Mucosa of descending colon (tissue), 3 donors: ENCODE data around the gene NOC4L. TPM values are rescaled to one million over a fixed set of nuclear protein-coding genes. Genes with fewer than 3 reads are reported as not detected.

Experiments used
- ATAC-seq: fragments of 200-7000 bp; cut with Tn5 transposase; one replicate; pipeline ENCODE4 v1.9.1; 2020; ENCODE audit warnings: mild to moderate bottlenecking, moderate library complexity
- DNase-seq, 3 donors: peaks; one replicate each; pipeline ENCODE4 v3.0.0-alpha.2; 2020
- H3K36me3 ChIP-seq: fragments of 200-600 bp; one replicate; pipeline ENCODE4 v1.8.0; 2021; ENCODE audit warnings: low read depth, mild to moderate bottlenecking
- H3K4me1 ChIP-seq: fragments of 200-600 bp; one replicate; pipeline ENCODE4 v1.8.0; 2021; ENCODE audit warnings: low read depth, mild to moderate bottlenecking
- H3K4me3 ChIP-seq: fragments of 200-600 bp; one replicate; pipeline ENCODE4 v1.8.0; 2021; ENCODE audit warnings: mild to moderate bottlenecking
- H3K9me3 ChIP-seq: fragments of 200-600 bp; one replicate; pipeline ENCODE4 v1.8.0; 2021; ENCODE audit warnings: mild to moderate bottlenecking
- intact Hi-C, 2 donors: fragments of 100-400 bp; cut with DNase I in 1 of 2; cut with micrococcal nuclease in 1 of 2; formaldehyde crosslinking; loops; one replicate each; pipeline versions ENCODE4 v1.11.0 to v1.11.1; 2022; cut with DNase I, micrococcal nuclease
- total RNA-seq, 3 donors: library from RNA; stranded (reverse); fragmentation: NEBNext Ultra II Directional in 2 of 3; extraction: Animal tissue kit (Norgen Biotek cat#: 25700) in 2 of 3; gene quantifications; one replicate each; pipeline versions ENCODE4 v1.2.1 to v1.2.4, GENCODE V29; 2021 to 2023
- TF ChIP-seq, protein P1 (sequence below): fragments of 200-600 bp; IDR thresholded peaks from one replicate; pipeline ENCODE4 v1.8.0; 2022; ENCODE audit warnings: antibody characterized with exemption, mild to moderate bottlenecking
- donor health status: DM: no; HTN: no; CAD: no; lungs with moderate emphysema.
- donor health status: DM: no; HTN: no; CAD: no.
- donor health status: DM: no; HTN: yes; CAD: no.

The NOC4L gene
- total RNA-seq, 3 donors from 2014 or later, result 12.9 to 17.5 (median 13.3) TPM

DNA sequence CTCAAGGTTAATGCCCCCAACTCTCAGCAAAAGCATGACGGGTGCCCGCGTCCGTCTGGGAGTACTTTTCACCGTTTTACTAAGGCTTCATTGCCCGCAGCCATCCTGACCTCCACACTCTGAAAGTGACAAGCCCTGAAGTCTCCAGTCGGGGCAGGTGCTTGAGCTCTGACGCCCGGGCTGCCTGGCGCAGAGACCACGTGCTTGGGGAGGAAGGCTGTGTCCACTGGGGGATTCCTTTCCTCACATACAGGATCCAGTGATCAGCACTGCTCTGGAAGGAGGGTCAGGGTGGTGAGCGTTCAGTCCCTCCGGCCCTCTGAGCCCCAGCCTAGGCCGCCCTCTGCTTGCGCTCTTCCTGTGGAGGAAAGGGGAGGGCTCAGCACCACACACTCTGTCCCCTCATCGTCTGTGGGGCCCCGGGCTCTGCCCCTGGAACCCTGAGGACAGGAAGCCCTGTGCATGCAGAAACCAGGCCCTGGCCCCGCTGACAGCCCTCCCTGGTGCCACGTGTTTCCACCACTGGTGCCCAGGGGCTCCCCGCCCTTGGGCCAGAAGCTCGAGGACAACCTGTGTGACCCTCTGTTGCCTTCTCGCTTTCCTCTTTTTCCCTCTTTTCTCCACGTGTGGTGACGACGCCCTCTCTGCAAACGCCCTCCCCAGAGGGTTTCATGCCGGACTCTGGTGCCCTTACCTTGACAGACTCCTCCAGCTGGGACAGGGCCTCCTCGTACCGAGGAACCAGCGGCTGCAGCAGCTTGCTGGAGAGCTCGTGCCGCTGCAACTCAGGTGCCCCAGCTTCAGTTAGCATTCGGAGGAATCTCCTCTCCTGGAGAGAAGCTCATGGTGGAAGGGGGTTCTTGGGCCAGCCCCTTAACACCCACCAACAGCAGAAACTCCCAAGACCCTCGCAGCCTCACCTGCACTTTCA, 5.1 kb upstream of the NOC4L start:
- no peak for ATAC-seq
- DNase-seq, result peak in 1 of 3 donors; percentile 39

DNA sequence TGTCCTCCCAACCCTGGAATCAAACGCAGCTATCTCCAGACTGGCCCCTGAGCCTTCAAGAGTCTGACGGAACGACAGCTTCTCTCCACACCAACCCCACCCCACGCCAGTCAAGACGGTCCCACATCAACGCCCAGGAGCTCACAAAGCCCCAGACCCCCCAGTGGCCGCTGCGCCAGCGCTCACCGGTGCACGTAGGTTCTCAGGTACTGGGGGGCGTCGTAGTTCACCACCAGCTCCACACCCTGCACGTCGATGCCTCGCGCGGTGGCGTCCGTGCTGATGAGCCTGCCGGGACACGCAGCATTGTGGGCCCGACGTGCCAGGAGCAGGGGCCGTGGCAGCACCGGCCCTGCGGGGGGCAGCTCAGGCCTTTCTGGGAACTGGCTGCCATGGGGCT, 4.3 kb upstream of the NOC4L start:
- H3K9me3 ChIP-seq, result no peaks in the 10 kb centered on the region
- peaks cover 15% of the 10 kb centered on the region for H3K4me1 ChIP-seq
- intact Hi-C loops, result no loop called here
- H3K36me3 ChIP-seq, result no peaks in the 10 kb centered on the region
- ATAC-seq (no peak), DNase-seq (peak in 1 of 3 donors; percentile 46)
- H3K4me3 ChIP-seq, result no peak overlapping the region
- TF ChIP-seq, protein P1, sequence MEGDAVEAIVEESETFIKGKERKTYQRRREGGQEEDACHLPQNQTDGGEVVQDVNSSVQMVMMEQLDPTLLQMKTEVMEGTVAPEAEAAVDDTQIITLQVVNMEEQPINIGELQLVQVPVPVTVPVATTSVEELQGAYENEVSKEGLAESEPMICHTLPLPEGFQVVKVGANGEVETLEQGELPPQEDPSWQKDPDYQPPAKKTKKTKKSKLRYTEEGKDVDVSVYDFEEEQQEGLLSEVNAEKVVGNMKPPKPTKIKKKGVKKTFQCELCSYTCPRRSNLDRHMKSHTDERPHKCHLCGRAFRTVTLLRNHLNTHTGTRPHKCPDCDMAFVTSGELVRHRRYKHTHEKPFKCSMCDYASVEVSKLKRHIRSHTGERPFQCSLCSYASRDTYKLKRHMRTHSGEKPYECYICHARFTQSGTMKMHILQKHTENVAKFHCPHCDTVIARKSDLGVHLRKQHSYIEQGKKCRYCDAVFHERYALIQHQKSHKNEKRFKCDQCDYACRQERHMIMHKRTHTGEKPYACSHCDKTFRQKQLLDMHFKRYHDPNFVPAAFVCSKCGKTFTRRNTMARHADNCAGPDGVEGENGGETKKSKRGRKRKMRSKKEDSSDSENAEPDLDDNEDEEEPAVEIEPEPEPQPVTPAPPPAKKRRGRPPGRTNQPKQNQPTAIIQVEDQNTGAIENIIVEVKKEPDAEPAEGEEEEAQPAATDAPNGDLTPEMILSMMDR, result no peak

More for the DNA sequence above, 5.1 kb upstream of the NOC4L start:
- H3K36me3 ChIP-seq, result no peaks in the 10 kb centered on the region
- TF ChIP-seq, protein P1, result no peak
- H3K9me3 ChIP-seq, result no peaks in the 10 kb centered on the region
- intact Hi-C loops, result no loop called here
- no peak overlapping the region for H3K4me3 ChIP-seq
- H3K4me1 ChIP-seq, result peaks cover 12% of the 10 kb centered on the region

DNA sequence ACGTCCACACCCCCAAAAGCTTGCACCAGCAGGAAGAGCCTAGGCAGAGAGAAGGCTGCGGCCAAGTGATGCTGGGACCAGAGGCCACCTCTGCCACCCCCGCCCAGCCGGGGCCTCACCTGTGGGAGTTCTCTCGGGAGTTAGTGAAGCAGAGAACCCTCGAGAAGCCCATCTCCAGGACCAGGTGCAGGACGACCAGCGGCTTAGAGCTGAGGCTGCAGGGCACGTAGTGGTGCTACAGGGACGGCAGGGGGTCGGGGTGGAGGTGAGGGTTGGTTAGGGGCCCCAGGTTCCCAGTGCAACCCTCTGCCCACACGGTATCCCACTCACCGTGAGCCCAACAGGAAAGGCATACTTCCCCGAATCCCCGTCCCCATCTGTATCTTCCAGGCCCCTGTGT, 3.8 kb upstream of the NOC4L start:
- Histone ChIP-seq H3K4me3 (no peak overlapping the region), H3K9me3 (no peaks in the 10 kb centered on the region), H3K36me3 (no peaks in the 10 kb centered on the region), H3K4me1 (peaks cover 21% of the 10 kb centered on the region)
- TF ChIP-seq, protein P1, result no peak
- DNase-seq, result peak in 1 of 3 donors; percentile 31
- intact Hi-C loops, result no loop called here
- no peak for ATAC-seq

DNA sequence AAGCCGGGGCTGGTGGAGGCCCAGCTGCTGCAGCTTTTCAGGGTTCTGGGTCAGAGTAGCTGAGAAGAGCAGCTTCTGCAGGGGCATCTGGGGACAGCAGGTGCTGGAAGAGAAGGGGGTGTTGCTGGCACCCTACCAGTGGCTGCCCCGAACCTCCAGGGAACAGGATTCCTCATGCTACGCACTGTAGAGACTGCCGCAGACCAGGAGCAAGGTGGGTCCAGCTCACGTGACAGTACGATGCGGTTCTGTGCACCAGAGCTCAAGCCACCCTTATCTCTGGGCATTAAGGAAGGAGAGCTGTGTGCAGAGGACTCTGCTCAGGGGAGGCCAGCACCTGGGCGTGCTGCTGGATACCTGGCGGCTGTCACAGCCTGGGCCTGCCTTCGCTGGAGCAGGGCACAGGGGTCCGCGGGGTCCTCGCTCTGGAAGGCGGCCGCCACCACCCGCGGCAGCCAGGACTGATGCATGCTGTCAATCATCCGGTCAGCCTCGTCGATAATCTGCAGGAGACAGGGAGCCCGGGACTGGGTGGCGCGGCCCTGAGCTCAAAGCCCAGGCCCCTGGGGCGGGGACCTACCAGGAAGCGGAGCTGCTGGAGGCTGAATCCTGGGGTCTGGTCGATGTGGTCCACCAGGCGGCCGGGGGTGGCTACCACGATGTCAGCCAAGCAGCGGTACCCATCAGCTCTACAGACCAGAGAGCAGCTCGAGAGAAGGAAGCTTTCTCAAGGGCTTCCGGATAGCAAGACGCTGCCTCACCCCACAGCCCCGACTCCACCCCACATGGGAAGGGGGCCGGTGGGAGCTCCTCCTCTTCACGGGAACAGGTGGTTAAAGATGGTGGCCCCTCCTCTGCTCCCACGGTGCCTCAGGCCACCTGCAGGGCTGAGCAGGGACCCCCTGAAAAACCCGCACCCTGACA, 3.1 kb upstream of the NOC4L start:
- peak in 1 of 3 donors; percentile 40 for DNase-seq
- no peak overlapping the region for H3K4me3 ChIP-seq
- TF ChIP-seq, protein P1, result no peak
- no peaks in the 10 kb centered on the region for H3K36me3 ChIP-seq
- no peak for ATAC-seq
- intact Hi-C loops, result no loop called here
- H3K9me3 ChIP-seq, result no peaks in the 10 kb centered on the region
- peaks cover 22% of the 10 kb centered on the region for H3K4me1 ChIP-seq

DNA sequence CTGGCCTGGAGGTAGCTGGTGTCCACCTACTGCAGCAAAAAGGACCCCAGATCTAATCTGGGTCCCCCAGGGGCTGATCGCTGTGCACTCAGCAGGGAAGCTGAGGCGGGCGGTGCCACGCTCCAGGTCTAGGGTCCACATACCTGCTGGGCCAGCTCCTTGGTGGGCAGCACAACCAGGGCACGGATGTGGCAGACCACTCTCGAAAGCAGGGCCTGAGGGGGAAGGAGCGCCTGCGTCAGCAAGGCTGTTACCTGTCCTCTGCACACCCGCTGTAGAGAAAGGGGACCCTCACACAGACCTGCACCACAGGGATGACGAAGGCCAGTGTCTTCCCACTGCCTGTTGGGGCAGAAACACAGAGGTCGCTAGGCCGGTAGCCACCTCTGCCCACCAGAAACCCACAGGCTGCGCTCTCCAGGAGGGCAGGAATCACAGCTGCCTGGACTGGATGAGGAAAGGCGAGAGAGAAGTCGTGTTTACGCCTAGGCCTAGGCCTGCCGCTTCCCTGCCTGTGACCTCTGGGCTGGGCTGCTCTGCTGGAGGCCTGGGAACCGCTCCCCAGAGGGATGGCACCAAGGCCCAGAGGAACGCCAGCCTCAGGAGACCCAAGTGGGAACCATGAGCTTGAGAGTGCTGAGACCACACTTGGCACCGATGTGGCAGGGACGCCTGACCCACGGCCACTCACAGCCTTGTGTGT, 2.1 kb upstream of the NOC4L start:
- intact Hi-C loops, result no loop called here
- no peak for ATAC-seq
- no peaks in the 10 kb centered on the region for H3K36me3 ChIP-seq
- no peak overlapping the region for H3K4me3 ChIP-seq
- H3K9me3 ChIP-seq, result no peaks in the 10 kb centered on the region
- DNase-seq, result peak in 1 of 3 donors; percentile 48
- peaks cover 22% of the 10 kb centered on the region for H3K4me1 ChIP-seq
- TF ChIP-seq, protein P1, result no peak
